HG03159 (cell line): ENCODE measurements around the gene KMT2B.

Source experiments
- ATAC-seq: cut with Tn5 transposase; IDR thresholded peaks from one replicate; pipeline ENCODE4 v1.9.1; 2021; ENCODE audit warnings: mild to moderate bottlenecking, moderate library complexity; ENCODE audit not compliant: unreplicated experiment

Gene KMT2B

GRCh38 chr19:35777086-35777841, 59.5 kb downstream of the KMT2B start:
- ATAC-seq, result no peak

DNA sequence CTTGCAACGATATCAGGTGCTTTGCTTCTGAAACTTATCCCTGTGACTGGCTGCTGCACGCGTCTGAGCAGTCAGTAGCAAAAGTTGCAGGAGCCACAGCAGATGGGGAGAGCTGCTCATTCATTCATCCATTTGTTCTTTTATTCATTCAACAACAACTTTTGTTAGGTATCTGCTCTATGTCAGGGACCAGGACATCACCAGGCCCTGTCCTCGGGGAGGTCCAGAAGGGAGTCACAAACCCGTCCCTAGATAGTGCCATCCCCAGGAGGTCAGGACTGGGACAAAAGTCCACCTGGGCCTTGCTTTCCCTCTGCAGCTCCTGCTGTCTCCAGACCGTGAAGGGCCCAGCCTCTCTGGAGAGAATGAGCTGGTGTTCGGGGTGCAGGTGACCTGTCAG, 60.2 kb downstream of the KMT2B start:
- no peak for ATAC-seq

GRCh38 chr19:35779033-35779432, 61.2 kb downstream of the KMT2B start:
- ATAC-seq, result no peak

GRCh38 chr19:35780058-35780457, 62.3 kb downstream of the KMT2B start:
- no peak for ATAC-seq

DNA sequence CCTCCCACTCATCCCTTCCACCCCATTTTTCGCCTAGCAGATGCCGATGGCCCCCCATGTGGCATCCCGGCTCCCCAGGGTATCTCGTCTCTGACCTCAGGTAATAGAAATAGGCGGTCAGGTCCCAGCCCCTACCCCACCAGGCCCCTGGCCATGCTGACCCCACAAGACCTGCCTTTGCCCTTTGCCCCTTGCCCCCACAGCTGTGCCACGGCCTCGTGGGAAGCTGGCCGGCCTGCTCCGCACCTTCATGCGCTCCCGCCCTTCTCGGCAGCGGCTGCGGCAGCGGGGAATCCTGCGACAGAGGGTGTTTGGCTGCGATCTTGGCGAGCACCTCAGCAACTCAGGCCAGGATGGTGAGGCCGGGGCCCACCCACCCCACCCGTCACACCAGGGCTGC, 62.9 kb downstream of the KMT2B start:
- ATAC-seq, result no peak

GRCh38 chr19:35781650-35782049, 63.8 kb downstream of the KMT2B start:
- ATAC-seq, result no peak

DNA sequence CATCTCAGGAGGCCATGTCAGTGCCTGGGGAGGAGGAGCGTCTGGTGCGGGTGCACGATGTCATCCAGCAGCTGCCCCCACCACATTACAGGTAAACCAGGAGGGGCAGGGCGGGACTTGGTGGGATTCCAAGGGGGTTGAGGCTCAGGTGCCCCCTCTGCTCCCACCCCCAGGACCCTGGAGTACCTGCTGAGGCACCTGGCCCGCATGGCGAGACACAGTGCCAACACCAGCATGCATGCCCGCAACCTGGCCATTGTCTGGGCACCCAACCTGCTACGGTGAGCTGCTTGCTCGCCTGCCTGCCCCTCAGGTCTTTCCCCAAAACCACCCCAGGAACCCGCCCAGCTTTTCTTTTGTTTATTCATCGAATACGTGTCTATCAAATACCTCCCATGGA, 64.8 kb downstream of the KMT2B start:
- ATAC-seq, result no peak

- no peak for ATAC-seq
Observed at GRCh38 chr19:35783469-35784434, 65.9 kb downstream of the KMT2B start.

DNA sequence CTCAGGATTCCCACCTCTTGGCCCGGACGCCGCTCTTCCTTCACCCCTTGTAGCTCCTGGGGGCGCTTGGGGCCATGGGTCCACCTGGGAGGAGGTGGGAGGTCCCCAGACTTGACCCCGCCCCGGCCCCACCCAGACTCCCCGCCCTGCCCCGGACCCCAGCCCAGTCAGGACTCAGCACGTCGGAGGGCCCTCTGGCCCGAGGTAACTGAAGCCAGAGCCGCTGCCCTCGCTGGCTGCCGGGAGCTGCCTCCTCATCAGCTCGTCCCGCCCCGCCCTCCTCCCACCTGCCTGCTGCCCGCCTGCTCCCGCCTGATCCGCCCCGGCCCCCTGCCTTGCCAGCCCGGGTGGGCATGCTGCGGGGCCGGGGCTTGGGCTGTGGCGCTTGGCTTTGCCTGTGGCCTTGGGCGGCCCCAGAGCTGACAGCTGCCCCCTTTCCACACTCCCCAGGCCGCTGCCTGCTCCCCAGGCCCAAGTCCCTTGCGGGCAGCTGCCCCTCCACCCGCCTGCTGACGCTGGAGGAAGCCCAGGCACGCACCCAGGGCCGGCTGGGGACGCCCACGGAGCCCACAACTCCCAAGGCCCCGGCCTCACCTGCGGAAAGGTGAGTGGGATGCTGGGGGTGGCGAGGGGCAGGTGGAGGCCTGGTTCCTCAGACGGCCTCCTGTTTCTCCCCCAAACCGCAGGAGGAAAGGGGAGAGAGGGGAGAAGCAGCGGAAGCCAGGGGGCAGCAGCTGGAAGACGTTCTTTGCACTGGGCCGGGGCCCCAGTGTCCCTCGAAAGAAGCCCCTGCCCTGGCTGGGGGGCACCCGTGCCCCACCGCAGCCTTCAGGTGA, 66.9 kb downstream of the KMT2B start:
- no peak for ATAC-seq

- ATAC-seq, result no peak
Observed at GRCh38 chr19:35785339-35785627, 67.5 kb downstream of the KMT2B start.

DNA sequence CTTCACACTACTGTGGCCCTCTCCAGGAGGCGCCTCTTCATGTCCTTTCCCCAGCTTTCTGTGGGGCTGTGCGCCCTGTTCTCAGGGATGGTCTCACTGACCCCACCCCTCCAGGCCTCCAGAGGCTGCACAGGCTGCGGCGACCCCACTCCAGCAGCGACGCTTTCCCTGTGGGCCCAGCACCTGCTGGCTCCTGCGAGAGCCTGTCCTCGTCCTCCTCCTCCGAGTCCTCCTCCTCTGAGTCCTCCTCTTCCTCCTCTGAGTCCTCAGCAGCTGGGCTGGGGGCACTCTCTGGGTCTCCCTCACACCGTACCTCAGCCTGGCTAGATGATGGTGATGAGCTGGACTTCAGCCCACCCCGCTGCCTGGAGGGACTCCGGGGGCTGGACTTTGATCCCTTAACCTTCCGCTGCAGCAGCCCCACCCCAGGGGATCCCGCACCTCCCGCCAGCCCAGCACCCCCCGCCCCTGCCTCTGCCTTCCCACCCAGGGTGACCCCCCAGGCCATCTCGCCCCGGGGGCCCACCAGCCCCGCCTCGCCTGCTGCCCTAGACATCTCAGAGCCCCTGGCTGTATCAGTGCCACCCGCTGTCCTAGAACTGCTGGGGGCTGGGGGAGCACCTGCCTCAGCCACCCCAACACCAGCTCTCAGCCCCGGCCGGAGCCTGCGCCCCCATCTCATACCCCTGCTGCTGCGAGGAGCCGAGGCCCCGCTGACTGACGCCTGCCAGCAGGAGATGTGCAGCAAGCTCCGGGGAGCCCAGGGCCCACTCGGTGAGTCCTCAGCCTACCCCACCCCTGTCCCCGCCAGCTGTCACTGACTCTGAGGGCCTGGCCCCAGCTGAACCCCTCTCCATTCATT, 68.7 kb downstream of the KMT2B start:
- no peak for ATAC-seq

DNA sequence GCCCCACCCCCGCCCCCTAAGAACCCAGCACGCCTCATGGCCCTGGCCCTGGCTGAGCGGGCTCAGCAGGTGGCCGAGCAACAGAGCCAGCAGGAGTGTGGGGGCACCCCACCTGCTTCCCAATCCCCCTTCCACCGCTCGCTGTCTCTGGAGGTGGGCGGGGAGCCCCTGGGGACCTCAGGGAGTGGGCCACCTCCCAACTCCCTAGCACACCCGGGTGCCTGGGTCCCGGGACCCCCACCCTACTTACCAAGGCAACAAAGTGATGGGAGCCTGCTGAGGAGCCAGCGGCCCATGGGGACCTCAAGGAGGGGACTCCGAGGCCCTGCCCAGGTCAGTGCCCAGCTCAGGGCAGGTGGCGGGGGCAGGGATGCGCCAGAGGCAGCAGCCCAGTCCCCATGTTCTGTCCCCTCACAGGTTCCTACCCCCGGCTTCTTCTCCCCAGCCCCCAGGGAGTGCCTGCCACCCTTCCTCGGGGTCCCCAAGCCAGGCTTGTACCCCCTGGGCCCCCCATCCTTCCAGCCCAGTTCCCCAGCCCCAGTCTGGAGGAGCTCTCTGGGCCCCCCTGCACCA, 69.5 kb downstream of the KMT2B start:
- ATAC-seq, result no peak
